ENCODE results near the gene PCDHGA5.
A peak's percentile ranks its signal among the peaks of the same experiment; 100 is the strongest.
"Not testable (repeated sequence)": the region's sequence is repeated elsewhere in the genome, so short reads cannot be mapped to it uniquely, and the experiment has no call there.

PCDHGA5 gene

DNA sequence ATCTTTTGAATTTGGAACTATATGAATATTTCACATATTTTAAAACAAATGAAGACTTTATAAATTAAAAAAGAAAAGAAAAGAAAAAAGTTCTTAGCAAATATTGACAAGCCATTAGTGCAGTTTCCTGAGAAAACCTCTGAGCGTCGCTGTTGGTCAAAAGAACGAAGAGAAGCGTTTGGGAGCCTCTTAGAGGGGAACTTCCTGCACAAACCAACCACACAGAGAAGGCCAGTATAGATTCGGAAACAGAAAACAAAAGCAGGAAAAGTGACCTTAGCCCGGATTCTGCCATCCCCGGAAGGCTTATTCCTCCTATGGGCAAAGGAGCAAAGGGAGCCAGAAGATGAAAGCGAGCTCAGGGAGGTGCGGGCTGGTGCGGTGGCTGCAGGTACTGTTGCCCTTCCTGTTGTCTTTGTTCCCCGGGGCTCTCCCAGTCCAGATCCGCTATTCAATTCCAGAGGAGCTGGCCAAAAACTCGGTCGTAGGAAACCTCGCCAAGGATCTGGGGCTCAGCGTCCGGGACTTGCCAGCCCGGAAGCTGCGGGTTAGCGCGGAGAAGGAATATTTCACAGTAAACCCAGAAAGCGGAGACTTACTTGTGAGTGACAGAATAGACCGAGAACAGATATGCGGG, 4.1 kb upstream of the PCDHGA5 start, which contains the start of gene PCDHGB2:
PCDHGB2 (plus strand) TSS at position 205 of the 637 bp plus-strand sequence; CDS start at position 347, 142 bp downstream.
- H3K27me3 ChIP-seq (ENCODE audit: control insufficient read depth, insufficient read depth, low read length) = no peaks in the 10 kb centered on the region
- no peaks in the 10 kb centered on the region for H3K36me3 ChIP-seq (ENCODE audit: control insufficient read depth, insufficient read depth, low read length)
- peak within 1 kb of the TSS; percentile 60 for H3K4me3 ChIP-seq (ENCODE audit: low read length)
- H3K4me1 ChIP-seq (ENCODE audit: control insufficient read depth, insufficient read depth, low read length) = no peaks in the 10 kb centered on the region
- no peak within 1 kb of the TSS for H3K27ac ChIP-seq (ENCODE audit: low read depth, low read length)
- H3K9ac ChIP-seq (ENCODE audit: low read length) = no peak within 1 kb of the TSS

DNA sequence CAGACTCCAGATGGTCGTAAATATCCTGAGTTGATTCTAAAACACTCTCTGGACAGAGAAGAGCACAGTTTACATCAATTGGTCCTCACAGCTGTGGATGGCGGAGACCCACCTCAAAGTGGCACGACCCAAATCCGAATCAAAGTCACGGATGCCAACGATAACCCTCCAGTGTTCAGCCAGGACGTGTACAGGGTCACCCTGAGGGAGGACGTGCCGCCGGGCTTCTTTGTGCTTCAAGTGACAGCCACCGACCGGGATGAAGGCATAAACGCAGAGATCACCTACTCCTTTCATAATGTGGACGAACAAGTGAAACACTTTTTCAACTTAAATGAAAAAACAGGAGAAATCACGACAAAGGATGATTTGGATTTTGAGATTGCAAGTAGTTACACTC, 3.3 kb upstream of the PCDHGA5 start:
- H3K27ac ChIP-seq (ENCODE audit: low read depth, low read length) = no peak overlapping the region
- no peaks in the 10 kb centered on the region for H3K36me3 ChIP-seq (ENCODE audit: control insufficient read depth, insufficient read depth, low read length)
- no peaks in the 10 kb centered on the region for H3K27me3 ChIP-seq (ENCODE audit: control insufficient read depth, insufficient read depth, low read length)
- no peak overlapping the region for H3K4me3 ChIP-seq (ENCODE audit: low read length)
- no peaks in the 10 kb centered on the region for H3K4me1 ChIP-seq (ENCODE audit: control insufficient read depth, insufficient read depth, low read length)
- H3K9ac ChIP-seq (ENCODE audit: low read length) = no peak overlapping the region

DNA sequence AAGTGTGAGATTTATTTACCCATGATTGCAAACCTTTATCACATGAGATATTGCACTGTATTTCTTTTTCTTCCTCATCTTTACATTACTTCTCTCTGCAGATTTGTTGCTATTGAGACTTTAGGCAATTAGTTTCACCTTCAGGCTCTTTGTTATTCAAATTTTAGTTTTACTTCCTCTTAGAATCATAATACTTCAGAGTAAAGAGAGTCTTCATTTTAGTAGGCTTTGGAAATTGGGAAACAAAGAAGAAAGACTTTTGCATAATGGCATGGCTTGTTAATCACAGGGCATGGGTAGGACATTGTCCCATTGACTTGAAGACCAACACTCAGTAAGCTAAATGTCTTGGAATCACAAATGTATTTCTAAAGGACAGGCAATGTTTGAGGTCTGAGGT, 1.2 kb upstream of the PCDHGA5 start:
- Histone ChIP-seq H3K36me3 (ENCODE audit: control insufficient read depth, insufficient read depth, low read length) (no peaks in the 10 kb centered on the region), H3K4me1 (ENCODE audit: control insufficient read depth, insufficient read depth, low read length) (no peaks in the 10 kb centered on the region), H3K27ac (ENCODE audit: low read depth, low read length) (no peak overlapping the region), H3K4me3 (ENCODE audit: low read length) (no peak overlapping the region), H3K27me3 (ENCODE audit: control insufficient read depth, insufficient read depth, low read length) (no peaks in the 10 kb centered on the region), H3K9ac (ENCODE audit: low read length) (no peak overlapping the region)

DNA sequence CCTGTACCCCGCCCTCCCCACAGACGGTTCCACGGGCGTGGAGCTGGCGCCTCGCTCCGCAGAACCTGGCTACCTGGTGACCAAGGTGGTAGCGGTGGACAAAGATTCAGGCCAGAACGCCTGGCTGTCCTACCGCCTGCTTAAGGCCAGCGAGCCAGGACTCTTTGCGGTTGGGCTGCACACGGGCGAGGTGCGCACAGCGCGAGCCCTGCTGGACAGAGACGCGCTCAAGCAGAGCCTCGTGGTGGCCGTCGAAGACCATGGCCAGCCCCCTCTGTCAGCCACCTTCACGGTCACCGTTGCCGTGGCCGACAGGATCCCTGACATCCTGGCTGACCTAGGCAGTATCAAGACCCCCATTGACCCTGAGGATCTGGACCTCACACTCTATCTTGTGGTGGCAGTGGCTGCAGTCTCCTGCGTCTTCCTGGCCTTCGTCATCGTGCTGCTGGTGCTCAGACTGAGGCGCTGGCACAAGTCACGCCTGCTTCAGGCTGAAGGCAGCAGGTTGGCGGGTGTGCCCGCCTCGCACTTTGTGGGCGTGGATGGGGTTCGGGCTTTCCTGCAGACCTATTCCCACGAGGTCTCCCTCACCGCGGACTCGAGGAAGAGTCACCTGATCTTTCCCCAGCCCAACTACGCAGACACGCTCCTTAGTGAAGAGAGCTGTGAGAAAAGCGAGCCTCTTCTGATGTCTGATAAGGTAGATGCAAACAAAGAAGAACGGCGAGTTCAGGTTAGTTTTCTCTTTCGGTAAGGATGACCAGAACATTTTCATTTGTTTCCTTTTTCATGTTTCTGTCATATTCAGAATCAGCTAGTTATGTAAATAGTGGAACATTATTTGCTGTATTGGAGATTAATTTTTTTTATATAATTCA, 2.3 kb downstream of the PCDHGA5 start:
- no peak overlapping the region for H3K9ac ChIP-seq (ENCODE audit: low read length)
- peak overlapping the region; percentile 44 for H3K4me3 ChIP-seq (ENCODE audit: low read length)
- H3K27ac ChIP-seq (ENCODE audit: low read depth, low read length) = no peak overlapping the region
- H3K36me3 ChIP-seq (ENCODE audit: control insufficient read depth, insufficient read depth, low read length) = no peaks in the 10 kb centered on the region
- no peaks in the 10 kb centered on the region for H3K4me1 ChIP-seq (ENCODE audit: control insufficient read depth, insufficient read depth, low read length)
- no peaks in the 10 kb centered on the region for H3K27me3 ChIP-seq (ENCODE audit: control insufficient read depth, insufficient read depth, low read length)

DNA sequence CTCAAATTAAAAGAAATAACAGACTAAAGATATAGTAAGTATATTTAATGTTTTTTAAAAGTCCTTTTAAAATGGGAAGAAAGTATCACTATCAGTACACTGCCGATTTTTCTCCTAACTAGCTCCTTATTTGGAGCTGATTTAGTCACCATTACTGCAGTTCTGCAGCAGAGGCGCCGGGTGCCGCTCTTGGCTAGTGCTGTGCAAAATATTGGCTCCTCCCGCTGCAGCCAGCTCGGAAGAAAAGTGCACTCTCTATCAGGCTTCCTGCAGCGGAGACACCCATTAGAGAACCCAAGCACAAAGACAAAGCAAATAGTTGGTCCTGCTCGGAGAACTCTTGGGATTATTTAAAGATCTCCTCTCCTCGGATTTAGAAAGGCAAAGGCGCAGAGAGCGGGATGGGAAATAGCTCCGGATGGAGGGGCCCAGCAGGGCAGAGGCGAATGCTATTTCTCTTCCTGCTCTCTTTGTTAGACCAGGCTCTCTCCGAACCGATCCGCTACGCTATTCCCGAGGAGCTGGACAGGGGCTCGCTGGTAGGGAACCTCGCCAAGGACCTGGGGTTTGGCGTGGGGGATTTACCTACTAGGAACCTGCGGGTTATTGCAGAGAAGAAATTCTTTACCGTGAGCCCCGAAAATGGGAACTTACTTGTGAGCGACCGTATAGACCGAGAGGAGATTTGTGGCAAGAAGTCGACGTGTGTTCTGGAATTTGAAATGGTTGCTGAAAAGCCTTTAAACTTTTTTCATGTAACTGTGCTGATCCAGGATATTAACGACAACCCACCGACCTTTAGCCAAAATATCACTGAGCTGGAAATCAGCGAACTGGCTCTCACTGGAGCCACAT, 6.3 kb downstream of the PCDHGA5 start, which contains the start of gene PCDHGB3:
PCDHGB3 (plus strand) TSS at position 249 of the 855 bp plus-strand sequence; CDS start at position 402, 153 bp downstream.
- H3K27me3 ChIP-seq (ENCODE audit: control insufficient read depth, insufficient read depth, low read length) = no peaks in the 10 kb centered on the region
- H3K9ac ChIP-seq (ENCODE audit: low read length) = no peak within 1 kb of the TSS
- peak within 1 kb of the TSS; percentile 48 for H3K4me3 ChIP-seq (ENCODE audit: low read length)
- no peaks in the 10 kb centered on the region for H3K4me1 ChIP-seq (ENCODE audit: control insufficient read depth, insufficient read depth, low read length)
- H3K36me3 ChIP-seq (ENCODE audit: control insufficient read depth, insufficient read depth, low read length) = peaks cover 3% of the 10 kb centered on the region
- H3K27ac ChIP-seq (ENCODE audit: low read depth, low read length) = no peak within 1 kb of the TSS

DNA sequence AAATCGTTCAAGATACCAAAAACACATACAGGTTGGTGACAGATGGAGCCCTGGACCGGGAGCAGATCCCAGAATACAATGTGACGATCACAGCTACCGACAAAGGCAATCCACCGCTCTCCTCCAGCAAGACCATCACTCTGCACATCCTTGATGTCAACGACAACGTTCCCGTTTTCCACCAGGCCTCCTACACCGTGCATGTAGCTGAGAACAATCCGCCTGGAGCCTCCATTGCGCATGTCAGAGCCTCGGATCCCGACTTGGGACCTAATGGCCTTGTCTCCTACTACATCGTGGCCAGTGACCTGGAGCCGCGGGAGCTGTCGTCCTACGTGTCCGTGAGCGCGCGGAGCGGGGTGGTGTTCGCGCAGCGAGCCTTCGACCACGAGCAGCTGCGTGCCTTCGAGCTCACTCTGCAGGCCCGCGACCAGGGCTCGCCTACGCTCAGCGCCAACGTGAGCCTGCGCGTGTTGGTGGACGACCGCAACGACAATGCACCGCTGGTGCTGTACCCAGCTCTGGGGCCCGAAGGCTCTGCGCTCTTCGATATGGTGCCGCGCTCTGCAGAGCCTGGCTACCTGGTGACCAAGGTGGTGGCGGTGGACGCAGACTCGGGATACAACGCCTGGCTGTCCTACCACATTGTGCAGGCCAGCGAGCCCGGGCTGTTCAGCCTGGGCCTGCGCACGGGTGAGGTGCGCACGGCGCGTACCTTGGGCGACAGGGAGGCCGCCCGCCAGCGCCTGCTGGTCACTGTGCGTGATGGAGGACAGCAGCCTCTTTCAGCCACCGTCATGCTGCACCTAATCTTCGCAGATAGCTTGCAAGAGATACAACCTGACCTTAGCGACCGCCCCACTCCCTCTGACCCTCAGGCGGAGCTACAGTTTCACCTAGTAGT, 7.9 kb downstream of the PCDHGA5 start:
- Histone ChIP-seq H3K27ac (ENCODE audit: low read depth, low read length) (no peak overlapping the region), H3K9ac (ENCODE audit: low read length) (no peak overlapping the region), H3K4me1 (ENCODE audit: control insufficient read depth, insufficient read depth, low read length) (no peaks in the 10 kb centered on the region), H3K27me3 (ENCODE audit: control insufficient read depth, insufficient read depth, low read length) (no peaks in the 10 kb centered on the region), H3K36me3 (ENCODE audit: control insufficient read depth, insufficient read depth, low read length) (peaks cover 3% of the 10 kb centered on the region), H3K4me3 (ENCODE audit: low read length) (peak overlapping the region; percentile 30)

DNA sequence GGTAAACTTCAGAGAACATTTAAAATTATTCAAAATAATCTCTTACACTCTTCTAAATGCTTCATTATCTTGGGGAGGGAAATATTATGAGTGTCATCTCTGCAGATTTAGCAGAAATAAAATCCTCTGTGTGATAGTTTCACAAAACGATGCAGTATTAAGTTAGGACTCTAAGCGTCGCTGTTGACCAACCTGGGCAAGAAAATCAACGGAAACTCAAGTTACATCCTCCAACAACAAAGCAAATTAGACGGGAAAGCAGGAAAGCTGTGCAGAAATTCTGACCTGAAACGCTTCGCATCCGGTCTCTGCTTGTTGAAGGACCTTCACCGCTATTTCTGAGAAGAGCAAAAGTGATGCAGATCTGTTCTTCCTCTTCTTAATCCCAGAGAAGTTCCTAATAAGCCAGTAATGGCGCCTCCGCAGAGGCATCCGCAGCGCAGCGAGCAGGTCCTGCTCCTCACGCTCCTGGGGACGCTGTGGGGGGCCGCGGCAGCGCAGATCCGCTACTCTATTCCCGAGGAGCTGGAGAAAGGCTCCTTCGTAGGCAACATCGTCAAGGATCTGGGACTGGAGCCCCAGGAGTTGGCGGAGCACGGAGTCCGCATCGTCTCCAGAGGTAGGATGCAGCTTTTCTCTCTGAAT, 9.8 kb downstream of the PCDHGA5 start, which contains the start of gene PCDHGA6:
PCDHGA6 (plus strand) TSS at position 219 of the 645 bp plus-strand sequence; CDS start at position 412, 193 bp downstream.
- Histone ChIP-seq H3K36me3 (ENCODE audit: control insufficient read depth, insufficient read depth, low read length) (peaks cover 3% of the 10 kb centered on the region), H3K4me3 (ENCODE audit: low read length) (peak within 1 kb of the TSS; percentile 45), H3K27me3 (ENCODE audit: control insufficient read depth, insufficient read depth, low read length) (no peaks in the 10 kb centered on the region), H3K9ac (ENCODE audit: low read length) (no peak within 1 kb of the TSS), H3K27ac (ENCODE audit: low read depth, low read length) (no peak within 1 kb of the TSS), H3K4me1 (ENCODE audit: control insufficient read depth, insufficient read depth, low read length) (no peaks in the 10 kb centered on the region)

DNA sequence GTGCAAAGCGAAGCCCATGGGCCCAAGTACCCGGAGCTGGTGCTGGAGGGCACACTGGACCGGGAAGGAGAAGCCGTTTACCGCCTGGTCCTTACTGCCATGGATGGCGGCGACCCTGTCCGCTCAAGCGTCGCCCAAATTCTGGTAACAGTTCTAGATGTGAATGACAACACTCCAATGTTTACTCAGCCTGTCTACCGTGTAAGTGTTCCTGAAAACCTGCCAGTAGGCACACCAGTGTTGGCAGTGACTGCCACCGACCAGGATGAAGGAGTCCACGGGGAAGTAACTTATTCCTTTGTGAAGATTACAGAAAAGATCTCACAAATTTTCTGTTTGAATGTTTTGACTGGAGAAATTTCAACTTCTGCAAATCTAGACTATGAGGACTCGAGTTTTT, 10.7 kb downstream of the PCDHGA5 start:
- H3K4me3 ChIP-seq (ENCODE audit: low read length) = peak overlapping the region; percentile 45
- no peaks in the 10 kb centered on the region for H3K4me1 ChIP-seq (ENCODE audit: control insufficient read depth, insufficient read depth, low read length)
- no peak overlapping the region for H3K9ac ChIP-seq (ENCODE audit: low read length)
- peaks cover 3% of the 10 kb centered on the region for H3K36me3 ChIP-seq (ENCODE audit: control insufficient read depth, insufficient read depth, low read length)
- H3K27me3 ChIP-seq (ENCODE audit: control insufficient read depth, insufficient read depth, low read length) = no peaks in the 10 kb centered on the region
- H3K27ac ChIP-seq (ENCODE audit: low read depth, low read length) = no peak overlapping the region

DNA sequence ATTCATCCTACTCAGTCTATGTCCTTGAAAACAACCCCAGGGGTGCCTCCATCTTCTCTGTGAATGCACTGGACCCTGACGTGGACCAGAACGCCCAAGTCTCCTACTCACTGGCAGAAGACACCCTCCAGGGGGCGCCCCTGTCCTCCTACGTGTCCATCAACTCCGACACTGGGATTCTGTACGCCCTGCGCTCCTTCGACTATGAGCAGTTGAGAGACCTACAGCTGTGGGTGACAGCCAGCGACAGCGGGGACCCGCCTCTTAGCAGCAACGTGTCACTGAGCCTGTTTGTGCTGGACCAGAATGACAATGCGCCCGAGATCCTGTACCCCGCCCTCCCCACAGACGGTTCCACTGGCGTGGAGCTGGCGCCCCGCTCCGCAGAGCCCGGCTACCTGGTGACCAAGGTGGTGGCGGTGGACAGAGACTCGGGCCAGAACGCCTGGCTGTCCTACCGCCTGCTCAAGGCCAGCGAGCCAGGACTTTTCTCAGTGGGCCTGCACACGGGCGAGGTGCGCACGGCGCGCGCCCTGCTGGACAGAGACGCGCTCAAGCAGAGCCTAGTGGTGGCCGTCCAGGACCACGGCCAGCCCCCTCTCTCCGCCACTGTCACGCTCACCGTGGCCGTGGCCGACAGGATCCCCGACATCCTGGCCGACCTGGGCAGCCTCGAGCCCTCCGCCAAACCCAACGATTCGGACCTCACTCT, 11.6 kb downstream of the PCDHGA5 start:
- not testable (repeated sequence) for H3K27me3 ChIP-seq (ENCODE audit: control insufficient read depth, insufficient read depth, low read length); H3K36me3 ChIP-seq (ENCODE audit: control insufficient read depth, insufficient read depth, low read length); H3K4me3 ChIP-seq (ENCODE audit: low read length); H3K4me1 ChIP-seq (ENCODE audit: control insufficient read depth, insufficient read depth, low read length); H3K9ac ChIP-seq (ENCODE audit: low read length); H3K27ac ChIP-seq (ENCODE audit: low read depth, low read length)

DNA sequence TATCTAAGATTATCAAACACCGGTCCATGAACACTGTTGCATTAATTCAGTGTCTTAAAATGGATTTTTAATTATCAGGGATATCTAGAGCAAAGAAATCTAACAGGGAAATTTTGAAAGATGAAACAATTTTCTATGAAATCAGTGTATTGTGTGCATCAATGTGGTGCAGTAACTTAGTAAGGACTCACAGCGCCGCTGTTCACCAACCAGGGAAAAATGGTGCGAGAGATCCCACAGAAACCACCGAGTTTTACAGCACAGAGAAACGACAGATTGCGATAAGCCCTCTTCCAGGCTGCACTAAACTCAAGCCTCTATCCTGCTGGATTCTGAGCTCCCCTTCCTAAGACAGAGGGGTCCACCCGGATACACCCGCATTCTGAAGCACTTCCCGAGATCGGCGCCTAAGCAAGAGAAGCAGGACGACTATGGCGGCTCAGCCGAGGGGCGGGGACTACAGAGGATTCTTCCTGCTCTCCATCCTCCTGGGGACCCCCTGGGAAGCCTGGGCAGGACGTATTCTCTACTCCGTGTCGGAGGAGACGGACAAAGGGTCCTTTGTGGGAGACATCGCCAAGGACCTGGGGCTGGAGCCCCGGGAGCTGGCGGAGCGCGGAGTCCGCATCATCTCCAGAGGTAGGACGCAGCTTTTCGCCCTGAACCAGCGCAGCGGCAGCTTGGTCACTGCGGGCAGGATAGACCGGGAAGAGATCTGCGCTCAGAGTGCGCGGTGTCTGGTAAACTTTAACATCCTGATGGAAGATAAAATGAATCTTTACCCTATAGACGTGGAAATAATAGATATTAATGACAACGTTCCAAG, 18.7 kb downstream of the PCDHGA5 start, which contains the start of gene PCDHGA7:
PCDHGA7 (plus strand) TSS at position 274 of the 826 bp plus-strand sequence; CDS start at position 432, 158 bp downstream.
- Histone ChIP-seq H3K4me3 (ENCODE audit: low read length) (peak within 1 kb of the TSS; percentile 23), H3K9ac (ENCODE audit: low read length) (no peak within 1 kb of the TSS)

More for the DNA sequence above, 18.7 kb downstream of the PCDHGA5 start, which contains the start of gene PCDHGA7:
- Histone ChIP-seq H3K36me3 (ENCODE audit: control insufficient read depth, insufficient read depth, low read length) (no peaks in the 10 kb centered on the region), H3K4me1 (ENCODE audit: control insufficient read depth, insufficient read depth, low read length) (no peaks in the 10 kb centered on the region), H3K27ac (ENCODE audit: low read depth, low read length) (no peak within 1 kb of the TSS), H3K27me3 (ENCODE audit: control insufficient read depth, insufficient read depth, low read length) (no peaks in the 10 kb centered on the region)

All from rectal smooth muscle tissue (tissue), 1 donor.